Activated CD4-positive, alpha-beta memory T cell treated with anti-CD3 and anti-CD28 coated beads, Interleukin-2, amount 10 ng/mL, durations not matched to agents 7 days and 5 days (primary cell): ENCODE data around the gene SPATS2. TPM values are rescaled to one million over a fixed set of nuclear protein-coding genes. Genes with fewer than 3 reads are reported as not detected.

Source experiments
- CTCF ChIA-PET: fragments of 350-600 bp; sonication (Branson Sonifier 250); formaldehyde crosslinking; loops from one replicate; lab custom pipeline; 2021; ENCODE audit warnings: antibody characterized with exemption, inconsistent platforms; lab: Charles Lee
- POLR2A ChIA-PET: fragments of 350-600 bp; sonication (Branson Sonifier 250); formaldehyde crosslinking; loops from one replicate; lab custom pipeline; 2021; ENCODE audit warnings: antibody characterized with exemption; lab: Charles Lee
- DNase-seq: peaks from one replicate; pipeline ENCODE4 v3.0.0-alpha.2; 2020
- H3K27ac Mint-ChIP-seq: one replicate; pipeline ENCODE4 v1.8.0; 2021; ENCODE audit warnings: mild to moderate bottlenecking, mixed read lengths
- H3K27me3 Mint-ChIP-seq: one replicate; pipeline ENCODE4 v1.8.0; 2021; ENCODE audit warnings: mixed read lengths
- H3K36me3 Mint-ChIP-seq: one replicate; pipeline ENCODE4 v1.8.0; 2021; ENCODE audit warnings: low read depth, mixed read lengths
- H3K4me1 Mint-ChIP-seq: one replicate; pipeline ENCODE4 v1.8.0; 2021; ENCODE audit warnings: mixed read lengths
- H3K4me3 Mint-ChIP-seq: one replicate; pipeline ENCODE4 v1.8.0; 2021; ENCODE audit warnings: mild to moderate bottlenecking, mixed read lengths
- H3K9me3 Mint-ChIP-seq: one replicate; pipeline ENCODE4 v1.8.0; 2021; ENCODE audit warnings: mixed read lengths
- total RNA-seq, 2 experiments: library from RNA; stranded (reverse); gene quantifications; one replicate each; pipeline ENCODE4 v1.2.3, GENCODE V29; 2021

SPATS2 gene
- total RNA-seq, 2 experiments from 2014 or later = 12.3 to 15.6 TPM

GRCh38 chr12:49535921-49536525, 168.8 kb downstream of the SPATS2 start:
- no peak overlapping the region for H3K4me3 Mint-ChIP-seq
- POLR2A ChIA-PET = interaction anchor here (1.0 kb wide), 1 partner anchor 169 kb away, joined by 3 read pairs; the partner anchor contains the start of gene SPATS2

DNA sequence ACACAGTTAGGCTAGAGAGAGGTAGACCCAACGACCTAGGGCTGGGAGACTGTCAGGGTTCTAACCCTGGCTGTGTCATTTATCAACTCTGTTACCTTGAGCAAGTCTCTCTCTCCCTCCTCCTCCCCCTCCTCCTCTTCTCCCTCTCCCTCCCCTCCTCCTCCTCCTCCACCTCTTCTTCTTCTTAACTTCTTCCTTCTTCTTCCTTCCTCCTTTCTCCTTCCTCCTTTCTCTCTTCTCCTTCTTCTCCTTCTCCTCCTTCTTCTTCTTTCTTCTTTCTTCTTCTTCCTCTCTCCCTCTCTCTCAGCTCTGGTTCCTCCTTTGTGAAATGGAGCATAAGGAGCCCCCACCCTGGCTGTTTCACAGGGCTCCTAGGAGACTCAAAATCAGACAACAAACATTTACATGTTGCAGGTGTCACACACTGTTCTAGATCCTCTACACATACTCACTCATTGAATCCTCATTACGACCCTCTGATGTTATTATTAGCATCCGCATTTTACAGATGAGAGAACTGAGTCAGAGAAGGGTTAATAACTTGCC, 169.3 kb downstream of the SPATS2 start:
- Mint-ChIP-seq H3K4me1 (peaks cover 21% of the 10 kb centered on the region), H3K27me3 (peaks cover 47% of the 10 kb centered on the region), H3K9me3 (no peaks in the 10 kb centered on the region), H3K27ac (no peak overlapping the region), H3K4me3 (no peak overlapping the region), H3K36me3 (no peaks in the 10 kb centered on the region)
- ChIA-PET CTCF (interaction anchor here (0.6 to 1.3 kb wide), 3 partner anchors 24 to 270 kb away, joined by 3 read pairs; no protein-coding TSS in a partner anchor), POLR2A (interaction anchor here (0.6 to 1.0 kb wide), 2 partner anchors 20 to 170 kb away, joined by 3 to 5 read pairs; partner anchors contain the start of gene SPATS2)
- no peak for DNase-seq

More at GRCh38 chr12:49535921-49536525, 168.8 kb downstream of the SPATS2 start:
- Mint-ChIP-seq H3K27me3 (peaks cover 43% of the 10 kb centered on the region), H3K27ac (no peak overlapping the region), H3K9me3 (no peaks in the 10 kb centered on the region), H3K4me1 (peaks cover 21% of the 10 kb centered on the region), H3K36me3 (no peaks in the 10 kb centered on the region)
- CTCF ChIA-PET = interaction anchor here (0.6 to 1.4 kb wide), 4 partner anchors 24 to 270 kb away, joined by 3 to 4 read pairs (median 4); no protein-coding TSS in a partner anchor
- no peak for DNase-seq

DNA sequence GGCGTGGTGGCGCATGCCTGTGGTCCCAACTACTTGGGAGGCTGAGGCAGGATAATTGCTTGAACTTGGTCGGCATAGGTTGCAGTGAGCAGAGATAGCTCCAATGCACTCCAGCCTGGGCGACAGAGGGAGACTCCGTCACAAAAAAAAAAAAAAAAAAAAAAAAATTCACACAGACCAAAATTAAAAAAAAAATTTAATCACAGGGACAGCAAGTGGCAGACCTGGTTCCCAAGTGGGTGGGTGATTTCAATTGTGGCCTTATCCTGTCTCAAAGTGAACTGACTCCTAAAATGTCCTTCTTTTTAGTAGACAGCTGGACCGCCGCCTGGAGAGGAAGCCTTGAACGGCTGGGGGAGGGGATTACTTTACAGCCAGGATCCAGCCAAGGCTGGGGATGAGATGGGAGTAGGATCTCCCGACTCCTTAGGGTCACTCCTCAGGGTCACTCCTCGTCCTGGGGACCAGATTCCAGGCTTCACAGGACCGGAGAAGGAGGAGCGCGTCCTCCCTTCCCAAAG, 170.0 kb downstream of the SPATS2 start:
- CTCF ChIA-PET = interaction anchor here (0.7 to 2.7 kb wide), 5 partner anchors 23 to 179 kb away, joined by 3 to 9 read pairs (median 3); no protein-coding TSS in a partner anchor
- Mint-ChIP-seq H3K4me3 (no peak overlapping the region), H3K4me1 (peaks cover 21% of the 10 kb centered on the region), H3K27ac (no peak overlapping the region), H3K9me3 (no peaks in the 10 kb centered on the region), H3K27me3 (peaks cover 47% of the 10 kb centered on the region), H3K36me3 (no peaks in the 10 kb centered on the region)
- POLR2A ChIA-PET = interaction anchor here (0.6 to 3.6 kb wide), 3 partner anchors 15 to 171 kb away, joined by 3 to 12 read pairs (median 5); partner anchors contain the start of gene SPATS2
- no peak for DNase-seq

DNA sequence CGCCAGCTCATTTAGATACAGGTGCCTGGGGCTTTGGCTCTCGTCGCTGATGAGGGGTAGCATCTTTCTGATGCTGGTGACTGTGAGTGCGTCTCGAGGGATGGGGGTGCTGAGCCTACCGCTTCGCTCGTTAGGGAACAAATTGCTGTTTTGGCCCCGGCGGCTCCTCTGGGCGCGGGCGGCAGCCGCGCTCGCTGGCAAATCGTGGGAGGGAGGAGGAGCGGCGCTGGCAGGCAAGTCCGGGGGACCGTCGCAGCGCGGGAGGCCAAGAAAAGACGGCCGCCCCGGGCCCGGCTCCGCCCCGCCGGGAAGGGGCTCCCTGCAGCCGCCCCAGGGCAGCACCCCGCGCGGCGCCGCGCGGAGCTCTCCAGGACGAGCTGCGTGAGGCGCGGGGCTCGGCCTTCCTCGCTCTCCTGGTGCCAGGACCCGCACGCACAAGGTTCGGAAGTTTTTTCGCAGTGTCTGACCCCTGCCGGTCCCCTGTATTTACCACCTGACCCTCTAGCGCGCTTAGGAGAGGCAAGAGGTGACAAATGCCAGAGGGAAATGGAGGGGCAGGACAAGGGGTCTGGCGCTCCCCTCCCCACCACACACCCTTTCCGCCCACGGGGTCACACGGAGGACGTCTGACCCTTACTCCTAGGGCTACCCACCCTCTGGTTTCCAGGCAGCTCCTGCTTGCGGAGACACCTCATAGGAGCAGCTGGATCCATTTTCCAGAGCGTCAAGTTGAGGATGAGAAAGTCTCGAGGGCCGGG, 170.7 kb downstream of the SPATS2 start:
- no peaks in the 10 kb centered on the region for H3K36me3 Mint-ChIP-seq
- H3K4me3 Mint-ChIP-seq = peak overlapping the region; percentile 60
- DNase-seq = no peak
- no peak overlapping the region for H3K27ac Mint-ChIP-seq
- ChIA-PET CTCF (interaction anchor here (1.0 to 2.7 kb wide), 7 partner anchors 16 to 179 kb away, joined by 3 to 9 read pairs (median 4); partner anchors contain the start of gene SPATS2), POLR2A (interaction anchor here (0.6 to 3.6 kb wide), 4 partner anchors 15 to 407 kb away, joined by 3 to 12 read pairs (median 7); partner anchors contain the start of gene SPATS2)
- H3K27me3 Mint-ChIP-seq = peaks cover 47% of the 10 kb centered on the region
- H3K9me3 Mint-ChIP-seq = no peaks in the 10 kb centered on the region
- H3K4me1 Mint-ChIP-seq = peaks cover 21% of the 10 kb centered on the region

DNA sequence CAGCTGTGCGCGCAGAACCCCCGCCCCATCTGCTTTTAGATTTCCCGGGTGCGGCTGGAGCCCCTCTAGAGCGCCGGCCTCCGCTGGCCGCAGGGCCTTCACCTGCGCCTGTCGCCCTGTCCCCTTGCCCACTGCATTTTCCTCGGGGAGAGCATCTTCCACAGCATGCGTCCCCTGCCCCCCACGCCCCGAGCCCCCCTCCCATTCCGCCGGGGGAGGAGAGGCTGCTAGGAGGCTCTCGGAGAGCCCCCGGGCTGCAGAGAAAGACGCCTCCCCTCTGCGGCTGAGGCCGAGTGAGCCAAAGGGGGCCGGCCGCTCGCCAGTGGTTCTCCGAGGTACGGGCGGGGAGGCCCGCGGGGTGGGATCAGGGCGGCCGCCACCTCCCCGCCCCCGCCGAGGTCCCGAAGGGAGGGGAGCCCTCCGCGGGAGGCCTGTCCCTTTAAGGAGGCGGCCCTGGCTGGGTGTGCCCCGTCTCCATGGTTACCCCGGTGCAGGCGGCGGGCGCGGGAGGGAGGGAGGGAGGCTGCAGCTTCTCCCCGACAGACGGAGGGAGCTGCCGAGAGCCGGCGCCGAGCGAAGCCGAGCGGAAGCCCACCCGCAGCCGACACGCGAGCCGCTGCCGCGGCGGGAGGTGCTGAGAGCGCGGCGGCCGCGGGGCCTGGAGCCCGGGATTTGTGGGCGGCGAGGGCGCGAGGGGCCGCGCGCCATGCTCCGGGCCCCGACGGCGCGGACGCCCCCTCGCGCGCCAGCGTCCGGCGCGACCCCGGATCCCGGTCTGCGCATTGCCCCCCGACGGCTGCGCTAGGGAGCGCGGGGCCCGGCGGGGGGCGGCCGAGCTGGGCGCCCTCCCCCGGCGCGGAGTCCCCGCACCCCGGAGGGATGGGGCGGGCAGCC, 171.5 kb downstream of the SPATS2 start, which contains the start of gene KCNH3:
KCNH3 (plus strand) TSS at position 521 of the 894 bp plus-strand sequence. CDS start 387 bp downstream, outside the sequence.
- ChIA-PET CTCF (interaction anchor here (0.6 to 2.7 kb wide), 7 partner anchors 15 to 443 kb away, joined by 3 to 9 read pairs (median 4); partner anchors contain the start of gene SPATS2), POLR2A (interaction anchor here (1.1 to 3.6 kb wide), 4 partner anchors 15 to 408 kb away, joined by 3 to 12 read pairs (median 7); partner anchors contain the start of gene SPATS2)
- DNase-seq = peak; percentile 93
- Mint-ChIP-seq H3K27me3 (peaks cover 49% of the 10 kb centered on the region), H3K9me3 (no peaks in the 10 kb centered on the region), H3K4me3 (peak within 1 kb of the TSS; percentile 60), H3K27ac (no peak within 1 kb of the TSS), H3K4me1 (peaks cover 26% of the 10 kb centered on the region), H3K36me3 (no peaks in the 10 kb centered on the region)

DNA sequence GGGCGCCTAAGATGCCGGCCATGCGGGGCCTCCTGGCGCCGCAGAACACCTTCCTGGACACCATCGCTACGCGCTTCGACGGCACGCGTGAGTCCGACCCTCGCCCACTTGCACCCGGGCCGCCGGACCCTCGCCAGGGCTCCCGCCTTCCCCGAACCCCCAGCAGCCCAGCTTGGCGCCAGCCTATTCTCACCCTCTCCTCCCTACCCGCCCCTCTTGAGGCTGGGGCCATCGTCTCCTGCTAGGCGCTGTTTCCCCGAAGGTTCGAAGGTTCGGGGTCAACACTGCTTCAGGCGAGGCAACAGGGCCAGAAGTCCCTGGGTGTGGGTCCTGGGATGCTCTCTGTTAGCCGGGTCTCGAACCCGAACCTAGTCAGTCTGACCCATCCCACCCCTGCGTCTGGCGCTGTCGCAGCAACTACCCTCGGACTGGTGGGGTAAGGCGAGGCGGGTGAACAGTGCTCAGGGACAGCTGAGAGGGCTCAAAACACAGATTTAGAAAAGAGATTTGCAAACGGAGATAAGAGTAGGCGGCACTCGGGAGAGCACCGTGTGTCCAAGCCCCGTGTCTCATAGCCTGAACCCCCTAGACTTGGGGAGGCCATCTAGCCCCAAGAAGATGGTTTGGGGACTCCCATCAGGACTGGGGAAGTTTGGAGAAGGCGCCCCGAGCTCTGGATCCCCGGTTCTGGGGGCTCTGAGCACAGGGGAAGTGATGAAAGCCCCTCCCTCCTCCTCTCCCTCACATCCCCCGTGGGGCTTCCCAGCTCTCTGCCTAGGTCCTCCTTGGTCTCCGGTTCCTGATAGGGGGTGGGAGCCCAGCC, 172.4 kb downstream of the SPATS2 start:
- Mint-ChIP-seq H3K9me3 (no peaks in the 10 kb centered on the region), H3K36me3 (no peaks in the 10 kb centered on the region), H3K4me3 (peak overlapping the region; percentile 50), H3K4me1 (peaks cover 26% of the 10 kb centered on the region), H3K27ac (no peak overlapping the region), H3K27me3 (peaks cover 51% of the 10 kb centered on the region)
- CTCF ChIA-PET = interaction anchor here (1.6 to 2.7 kb wide), 2 partner anchors 14 to 41 kb away, joined by 4 to 7 read pairs; no protein-coding TSS in a partner anchor
- POLR2A ChIA-PET = interaction anchor here (1.1 to 3.6 kb wide), 4 partner anchors 14 to 173 kb away, joined by 3 to 12 read pairs (median 8); partner anchors contain the start of gene SPATS2
- no peak for DNase-seq

- no peak for DNase-seq
- Mint-ChIP-seq H3K9me3 (no peaks in the 10 kb centered on the region), H3K27me3 (peaks cover 53% of the 10 kb centered on the region), H3K27ac (no peak overlapping the region), H3K4me1 (peaks cover 26% of the 10 kb centered on the region), H3K4me3 (peak overlapping the region; percentile 45), H3K36me3 (no peaks in the 10 kb centered on the region)
- POLR2A ChIA-PET = interaction anchor here (1.1 to 3.6 kb wide), 3 partner anchors 15 to 174 kb away, joined by 3 to 12 read pairs (median 5); partner anchors contain the start of gene SPATS2
- CTCF ChIA-PET = no interaction called here
These were observed 173.2 kb downstream of the SPATS2 start for GRCh38 chr12:49540229-49541139.

GRCh38 chr12:49541140-49541861, 174.0 kb downstream of the SPATS2 start:
- POLR2A ChIA-PET = no interaction called here
- CTCF ChIA-PET = no interaction called here
- peaks cover 52% of the 10 kb centered on the region for H3K27me3 Mint-ChIP-seq
- no peak overlapping the region for H3K27ac Mint-ChIP-seq
- H3K4me1 Mint-ChIP-seq = peaks cover 26% of the 10 kb centered on the region
- DNase-seq = no peak
- no peak overlapping the region for H3K4me3 Mint-ChIP-seq
- H3K36me3 Mint-ChIP-seq = no peaks in the 10 kb centered on the region
- no peaks in the 10 kb centered on the region for H3K9me3 Mint-ChIP-seq

- H3K27ac Mint-ChIP-seq = no peak overlapping the region
- POLR2A ChIA-PET = interaction anchor here (1.5 kb wide), 1 partner anchor 12 kb away, joined by 5 read pairs; no protein-coding TSS in a partner anchor
- H3K27me3 Mint-ChIP-seq = peaks cover 46% of the 10 kb centered on the region
- peaks cover 26% of the 10 kb centered on the region for H3K4me1 Mint-ChIP-seq
- no peaks in the 10 kb centered on the region for H3K36me3 Mint-ChIP-seq
- H3K9me3 Mint-ChIP-seq = no peaks in the 10 kb centered on the region
- DNase-seq = no peak
- H3K4me3 Mint-ChIP-seq = no peak overlapping the region
- CTCF ChIA-PET = no interaction called here
These were observed 174.7 kb downstream of the SPATS2 start for GRCh38 chr12:49541911-49542505.
